Ascending aorta (tissue), 2 donors: Measurements from ENCODE around the gene INTS6. TPM values are rescaled to one million over a fixed set of nuclear protein-coding genes. Genes with fewer than 3 reads are reported as not detected.

Source experiments
- DNase-seq, 2 donors: peaks; one replicate each; pipeline ENCODE4 v3.0.0-alpha.2; 2019; ENCODE audit warnings: low spot score in 2 of 2
- H3K27ac ChIP-seq, 2 donors: fragments of 200-600 bp; sonication (generic); one replicate each; pipeline ENCODE4 v1.5.1; 2016 to 2017; ENCODE audit warnings: mild to moderate bottlenecking in 1 of 2
- H3K27me3 ChIP-seq: fragments of 200-600 bp; sonication (generic); one replicate; pipeline ENCODE4 v1.5.1; 2017
- H3K36me3 ChIP-seq, 2 donors: fragments of 200-600 bp; sonication (generic); one replicate each; pipeline ENCODE4 v1.5.1; 2016
- H3K4me1 ChIP-seq, 2 donors: fragments of 200-600 bp; sonication (generic); one replicate each; pipeline ENCODE4 v1.5.1; 2016 to 2017; ENCODE audit warnings: mild to moderate bottlenecking in 1 of 2
- H3K4me3 ChIP-seq, 2 donors: fragments of 200-600 bp; sonication (generic); one replicate each; pipeline ENCODE4 v1.5.1; 2016 to 2017; ENCODE audit warnings: mild to moderate bottlenecking in 1 of 2
- H3K9me3 ChIP-seq, 2 donors: fragments of 200-600 bp; sonication (generic); one replicate each; pipeline ENCODE4 v1.5.1; 2016
- CTCF ChIP-seq, 3 experiments: fragments of 200-600 bp in 2 of 3; fragments of 450-650 bp in 1 of 3; sonication (generic) in 2 of 3; IDR thresholded peaks; one replicate each; pipeline ENCODE4 v1.5.1; 2016 to 2019; ENCODE audit warnings: antibody characterized with exemption in 3 of 3, mild to moderate bottlenecking in 1 of 3, moderate library complexity in 1 of 3
- intact Hi-C: fragments of 100-400 bp; cut with DNase I; formaldehyde crosslinking; loops from one replicate; pipeline ENCODE4 v1.15.1; 2023
- total RNA-seq: library from RNA; depleted of rRNA; stranded (reverse); fragments of >200 nt; gene quantifications from one replicate; pipeline ENCODE4 v1.1.0, GENCODE V29; 2016

INTS6 gene
- total RNA-seq, 1 donor from 2014 or later: 43.5 TPM

- peaks cover 22 to 68% of the 10 kb centered on the region in 2 donors for H3K36me3 ChIP-seq
- no peak for DNase-seq
- TF ChIP-seq CTCF (IDR thresholded peaks at IDR 0.05): no peak
- H3K4me1 ChIP-seq: no peaks in the 10 kb centered on the region
- H3K27me3 ChIP-seq: no peaks in the 10 kb centered on the region
- no peaks in the 10 kb centered on the region for H3K9me3 ChIP-seq
- H3K27ac ChIP-seq: no peak overlapping the region
- H3K4me3 ChIP-seq: no peak overlapping the region
- intact Hi-C loops: no loop called here
Measured at GRCh38 chr13:51373451-51373850, 79.4 kb downstream of the INTS6 start.

- Histone ChIP-seq H3K9me3 (no peaks in the 10 kb centered on the region), H3K4me1 (no peaks in the 10 kb centered on the region), H3K27ac (no peak overlapping the region), H3K4me3 (no peak overlapping the region), H3K27me3 (no peaks in the 10 kb centered on the region), H3K36me3 (peaks cover 26 to 66% of the 10 kb centered on the region in 2 donors)
- no peak for DNase-seq
- TF ChIP-seq CTCF (IDR thresholded peaks at IDR 0.05): no peak
- intact Hi-C loops: no loop called here
Measured at GRCh38 chr13:51371768-51372399, 81.0 kb downstream of the INTS6 start.

GRCh38 chr13:51370811-51371210, 82.0 kb downstream of the INTS6 start:
- no peak overlapping the region for H3K27ac ChIP-seq
- no peaks in the 10 kb centered on the region for H3K27me3 ChIP-seq
- H3K4me3 ChIP-seq: no peak overlapping the region
- intact Hi-C loops: no loop called here
- H3K36me3 ChIP-seq: peaks cover 26 to 69% of the 10 kb centered on the region in 2 donors
- no peaks in the 10 kb centered on the region for H3K9me3 ChIP-seq
- no peak for TF ChIP-seq CTCF (IDR thresholded peaks at IDR 0.05)
- no peak for DNase-seq
- no peaks in the 10 kb centered on the region for H3K4me1 ChIP-seq

- TF ChIP-seq CTCF (IDR thresholded peaks at IDR 0.05): no peak
- H3K4me3 ChIP-seq: no peak overlapping the region
- no peak for DNase-seq
- no peaks in the 10 kb centered on the region for H3K9me3 ChIP-seq
- no peaks in the 10 kb centered on the region for H3K27me3 ChIP-seq
- intact Hi-C loops: no loop called here
- H3K36me3 ChIP-seq: peaks cover 24 to 69% of the 10 kb centered on the region in 2 donors
- H3K4me1 ChIP-seq: no peaks in the 10 kb centered on the region
- no peak overlapping the region for H3K27ac ChIP-seq
Measured at GRCh38 chr13:51370116-51370515, 82.7 kb downstream of the INTS6 start.

GRCh38 chr13:51364404-51365008, 88.3 kb downstream of the INTS6 start:
- Histone ChIP-seq H3K4me3 (no peak overlapping the region), H3K36me3 (peaks cover 13 to 59% of the 10 kb centered on the region in 2 donors), H3K27ac (no peak overlapping the region), H3K9me3 (no peaks in the 10 kb centered on the region), H3K4me1 (no peaks in the 10 kb centered on the region), H3K27me3 (no peaks in the 10 kb centered on the region)
- intact Hi-C loops: no loop called here
- no peak for DNase-seq
- no peak for TF ChIP-seq CTCF (IDR thresholded peaks at IDR 0.05)
